ENCODE data around the gene RASSF8. TPM values are rescaled to one million over a fixed set of nuclear protein-coding genes. Genes with fewer than 3 reads are reported as not detected.
A peak's percentile ranks its signal among the peaks of the same experiment; 100 is the strongest.

RASSF8 gene
- total RNA-seq, 4 donors from 2014 or later: 32.0 to 79.5 (median 50.8) TPM

DNA sequence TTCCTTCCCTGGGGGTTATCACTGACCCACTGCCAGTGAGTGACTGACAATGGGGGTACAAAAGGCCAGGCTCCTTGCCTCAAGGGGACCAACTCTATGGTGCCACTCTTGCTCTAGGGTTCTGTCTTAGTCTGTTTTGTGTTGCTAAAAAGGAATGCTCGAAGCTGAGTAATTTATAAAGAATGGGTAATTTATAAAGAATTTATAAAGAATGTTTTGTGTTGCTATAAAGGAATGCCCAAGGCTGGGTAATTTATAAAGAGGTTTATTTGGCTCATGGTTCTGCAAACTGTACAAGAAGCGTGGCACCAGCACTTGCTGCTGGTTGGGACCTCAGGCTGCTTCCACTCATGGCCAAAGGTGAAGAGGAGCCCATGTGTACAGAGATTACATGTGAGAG lies 15.8 kb upstream of the RASSF8 start:
- no peak for DNase-seq (ENCODE audit: low spot score)
- TF ChIP-seq, protein P1, sequence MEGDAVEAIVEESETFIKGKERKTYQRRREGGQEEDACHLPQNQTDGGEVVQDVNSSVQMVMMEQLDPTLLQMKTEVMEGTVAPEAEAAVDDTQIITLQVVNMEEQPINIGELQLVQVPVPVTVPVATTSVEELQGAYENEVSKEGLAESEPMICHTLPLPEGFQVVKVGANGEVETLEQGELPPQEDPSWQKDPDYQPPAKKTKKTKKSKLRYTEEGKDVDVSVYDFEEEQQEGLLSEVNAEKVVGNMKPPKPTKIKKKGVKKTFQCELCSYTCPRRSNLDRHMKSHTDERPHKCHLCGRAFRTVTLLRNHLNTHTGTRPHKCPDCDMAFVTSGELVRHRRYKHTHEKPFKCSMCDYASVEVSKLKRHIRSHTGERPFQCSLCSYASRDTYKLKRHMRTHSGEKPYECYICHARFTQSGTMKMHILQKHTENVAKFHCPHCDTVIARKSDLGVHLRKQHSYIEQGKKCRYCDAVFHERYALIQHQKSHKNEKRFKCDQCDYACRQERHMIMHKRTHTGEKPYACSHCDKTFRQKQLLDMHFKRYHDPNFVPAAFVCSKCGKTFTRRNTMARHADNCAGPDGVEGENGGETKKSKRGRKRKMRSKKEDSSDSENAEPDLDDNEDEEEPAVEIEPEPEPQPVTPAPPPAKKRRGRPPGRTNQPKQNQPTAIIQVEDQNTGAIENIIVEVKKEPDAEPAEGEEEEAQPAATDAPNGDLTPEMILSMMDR (IDR thresholded peaks at IDR 0.05): no peak
- no peak for ATAC-seq (ENCODE audit: low FRiP score)

DNA sequence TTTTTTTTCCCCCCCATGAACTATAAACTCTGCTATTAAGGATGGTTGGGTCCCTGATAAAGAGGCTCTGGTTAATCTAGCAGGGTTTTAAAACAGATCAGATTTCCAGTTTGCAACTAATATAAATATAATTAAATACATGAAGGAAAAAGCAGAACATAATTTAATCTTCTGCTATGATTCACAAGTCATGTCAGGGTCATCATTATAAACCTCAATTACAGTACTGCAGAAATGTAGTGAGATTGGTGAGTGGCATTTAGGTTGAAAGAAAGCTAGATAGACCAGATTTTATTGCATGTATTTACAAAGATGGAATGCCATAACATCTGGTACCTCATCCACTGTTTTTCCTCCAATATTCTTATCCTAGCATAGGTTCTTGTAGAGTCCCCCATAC lies 14.5 kb upstream of the RASSF8 start:
- no peak for ATAC-seq (ENCODE audit: low FRiP score)
- TF ChIP-seq, protein P1 (IDR thresholded peaks at IDR 0.05): no peak

DNA sequence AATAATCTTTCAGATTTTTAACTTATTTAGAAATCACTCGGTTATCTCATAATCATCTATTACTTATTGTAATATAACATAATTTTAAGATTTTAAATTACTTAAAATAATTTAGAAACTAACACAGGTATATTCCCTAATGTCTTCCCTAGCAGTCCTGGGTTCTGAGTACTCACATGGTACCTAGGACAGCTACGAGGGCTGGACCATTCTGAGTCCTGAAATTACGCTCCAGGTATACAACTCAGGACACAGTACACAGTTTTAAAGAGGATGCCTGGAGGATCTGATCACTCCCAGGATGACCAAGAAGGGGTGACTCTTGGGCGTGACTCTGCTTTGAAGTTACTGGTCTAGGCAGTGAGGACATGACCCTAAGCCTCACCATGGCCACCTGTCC lies 9.1 kb upstream of the RASSF8 start:
- ATAC-seq (ENCODE audit: low FRiP score): no peak
- DNase-seq (ENCODE audit: low spot score): no peak
- TF ChIP-seq, protein P1 (IDR thresholded peaks at IDR 0.05): no peak

More for the DNA sequence above, 14.5 kb upstream of the RASSF8 start:
- DNase-seq (ENCODE audit: low spot score): no peak

DNA sequence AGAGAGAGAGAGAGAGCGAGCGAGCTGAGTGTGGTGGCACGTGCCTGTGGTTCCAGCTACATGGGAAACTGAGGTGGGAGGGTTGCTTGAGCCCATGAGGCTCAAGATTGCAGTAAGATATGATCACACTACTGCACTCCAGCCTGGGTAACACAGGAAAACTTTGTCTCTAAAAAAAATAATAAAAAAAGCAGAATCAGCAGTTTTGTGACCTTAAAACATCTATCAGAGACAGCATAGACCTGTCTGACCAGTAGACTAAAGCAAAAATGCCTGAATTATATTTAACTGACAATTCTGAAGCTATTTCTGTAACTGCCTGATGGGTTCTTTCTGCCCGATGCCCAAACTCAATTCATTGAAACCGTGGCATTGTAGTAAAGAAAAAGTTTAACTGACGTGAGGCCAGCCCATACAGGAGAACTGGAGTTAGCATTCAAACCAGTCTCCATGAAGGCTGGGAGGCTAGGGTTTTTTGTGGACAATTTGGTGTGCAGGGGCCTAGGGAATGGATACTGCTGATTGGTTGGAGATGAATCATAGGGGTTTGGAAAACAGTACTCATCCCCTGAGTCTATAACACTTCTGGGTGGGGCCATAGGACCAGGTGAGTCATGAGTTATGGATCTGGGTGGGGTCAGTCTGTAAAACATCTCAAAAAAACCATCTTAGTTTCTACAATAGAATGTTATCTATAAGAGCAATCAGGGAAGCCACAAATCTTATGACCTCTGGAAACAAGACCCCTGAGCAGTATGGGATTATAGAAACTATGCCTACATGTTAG lies 8.0 kb upstream of the RASSF8 start:
- peak; percentile 62 for ATAC-seq (ENCODE audit: low FRiP score)
- DNase-seq (ENCODE audit: low spot score): no peak
- TF ChIP-seq, protein P1 (IDR thresholded peaks at IDR 0.05): no peak

DNA sequence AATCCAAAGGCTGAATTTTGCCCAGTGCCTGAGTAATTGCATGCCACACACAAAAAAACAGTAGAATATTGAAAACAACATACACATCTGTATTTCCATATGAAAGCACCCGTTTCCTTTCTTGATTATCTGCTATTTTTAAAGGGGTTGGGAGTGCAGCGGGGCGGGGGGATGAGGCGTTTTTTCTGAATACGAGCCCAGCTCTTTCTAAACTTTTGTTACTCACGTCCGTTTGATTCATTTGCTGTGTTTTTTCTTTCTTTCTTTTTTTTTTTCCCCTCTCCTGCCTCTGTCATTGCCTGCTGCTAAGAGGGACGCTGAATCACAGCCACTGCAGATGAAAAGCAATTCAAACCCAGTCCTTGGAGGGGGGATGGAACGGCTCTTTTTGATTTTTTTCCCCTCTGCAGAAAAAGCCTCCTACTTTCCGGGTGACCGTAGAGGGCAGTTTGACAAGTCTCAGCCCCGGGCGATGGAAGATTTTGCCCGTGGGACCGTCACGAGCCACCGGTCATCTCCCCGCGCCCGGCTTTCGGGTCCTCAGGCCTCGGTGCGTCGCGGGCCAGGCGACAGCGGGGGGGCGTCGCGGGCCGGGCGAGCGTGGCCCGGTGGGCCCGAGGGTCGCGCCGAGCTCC lies 572 bp upstream of the RASSF8 start:
- DNase-seq (ENCODE audit: low spot score): no peak
- peak; percentile 24 for ATAC-seq (ENCODE audit: low FRiP score)
- TF ChIP-seq, protein P1 (IDR thresholded peaks at IDR 0.05): no peak

DNA sequence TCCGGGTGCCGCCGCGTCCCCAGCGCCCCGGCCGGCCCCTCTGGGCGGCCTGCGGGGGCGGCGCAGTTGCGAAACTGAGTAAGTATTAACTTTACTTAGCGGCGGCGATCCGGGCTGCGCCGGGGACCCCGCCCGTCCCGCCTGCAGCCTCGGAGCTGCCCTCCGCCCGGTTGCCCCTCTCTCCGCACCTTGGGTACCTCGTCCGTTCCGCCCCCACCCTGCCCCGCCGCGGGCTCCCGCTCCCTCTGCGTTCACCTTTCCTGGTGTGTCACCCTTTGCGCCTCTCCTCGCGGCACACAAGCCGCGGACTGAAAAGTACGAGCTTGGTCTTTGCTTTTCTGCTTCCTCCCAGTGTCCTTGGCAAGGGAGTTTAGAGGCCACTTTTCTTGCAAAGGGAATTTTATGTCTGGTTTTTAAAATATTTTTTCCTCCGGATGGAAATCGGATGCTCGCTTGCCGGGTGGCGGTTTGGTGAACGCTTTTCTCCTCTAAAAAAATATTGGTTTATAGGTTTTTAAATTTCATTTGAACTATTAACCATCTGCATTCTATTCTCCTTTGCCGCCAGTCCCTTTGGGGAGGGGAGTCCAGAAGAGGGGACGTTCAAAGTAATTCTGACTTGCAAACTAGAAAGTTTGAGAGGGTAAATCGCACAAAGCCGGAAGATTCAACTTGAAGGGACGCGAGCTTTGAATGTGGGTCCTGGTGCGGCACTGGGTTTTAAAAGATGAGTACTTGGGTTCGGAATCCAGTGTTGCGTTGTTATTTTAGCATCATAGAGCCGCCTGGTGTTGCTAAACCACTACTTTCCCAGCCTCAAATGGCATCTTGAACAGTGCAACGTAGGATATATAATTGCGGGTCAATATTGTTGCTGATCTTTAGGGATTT lies 834 bp downstream of the RASSF8 start:
- DNase-seq (ENCODE audit: low spot score) (peak; percentile 40), ATAC-seq (ENCODE audit: low FRiP score) (peak; percentile 35)
- TF ChIP-seq, protein P1 (IDR thresholded peaks at IDR 0.05): no peak

All from omental fat pad (tissue), 4 donors.